ENCODE results near the gene LRP10. TPM values are rescaled to one million over a fixed set of nuclear protein-coding genes. Genes with fewer than 3 reads are reported as not detected.

The LRP10 gene
- total and polyA plus RNA-seq, 2 of the 8 experiments (the other 6 are each of a cell fraction or from before 2014, with no cell fraction given), result 12.4 to 15.6 TPM

GRCh38 chr14:22918804-22919600 is 47.5 kb downstream of the LRP10 start, which contains the start of gene RBM23 (continued):
- TF ChIP-seq HDAC2 (IDR thresholded peaks at IDR 0.05; ENCODE audit: borderline replicate concordance in 1 of 2, low read depth in 2 of 2, low read length in 2 of 2) (no peak), ZNF274 (IDR thresholded peaks at IDR 0.05; ENCODE audit: borderline replicate concordance, extremely low read depth, low read length) (no peak), SRF (IDR thresholded peaks at IDR 0.05; ENCODE audit: low read depth, low read length) (0 out of 2 replicates have a peak, but pooled peaks have one; percentile 20), RFX5 (IDR thresholded peaks at IDR 0.05; ENCODE audit: borderline replicate concordance, low read depth, low read length) (peak; percentile 70), FOSL1 (IDR thresholded peaks at IDR 0.05; ENCODE audit: insufficient read depth, low read depth, low read length) (no peak)
- TF ChIP-seq, protein P1, sequence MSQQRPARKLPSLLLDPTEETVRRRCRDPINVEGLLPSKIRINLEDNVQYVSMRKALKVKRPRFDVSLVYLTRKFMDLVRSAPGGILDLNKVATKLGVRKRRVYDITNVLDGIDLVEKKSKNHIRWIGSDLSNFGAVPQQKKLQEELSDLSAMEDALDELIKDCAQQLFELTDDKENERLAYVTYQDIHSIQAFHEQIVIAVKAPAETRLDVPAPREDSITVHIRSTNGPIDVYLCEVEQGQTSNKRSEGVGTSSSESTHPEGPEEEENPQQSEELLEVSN (IDR thresholded peaks at IDR 0.05), result no peak
